HUES48 (cell line): ENCODE results near the gene LRP4.

ENCODE experiments used
- H3K27ac ChIP-seq: one replicate; pipeline ENCODE4 v1.7.0; 2013; ENCODE audit warnings: low read depth, low read length, inconsistent platforms
- H3K27me3 ChIP-seq: 2 replicates; pipeline ENCODE4 v1.6.1; 2013; ENCODE audit warnings: mild to moderate bottlenecking, low read length; ENCODE audit not compliant: control insufficient read depth, insufficient read depth
- H3K36me3 ChIP-seq: 2 replicates; pipeline ENCODE4 v1.6.1; 2013; ENCODE audit warnings: low read length; ENCODE audit not compliant: control insufficient read depth, insufficient read depth
- H3K4me1 ChIP-seq: 2 replicates; pipeline ENCODE4 v1.6.1; 2013; ENCODE audit warnings: mild to moderate bottlenecking, low read length; ENCODE audit not compliant: control insufficient read depth, insufficient read depth
- H3K4me3 ChIP-seq: 2 replicates; pipeline ENCODE4 v1.5.1; 2013; ENCODE audit warnings: mild to moderate bottlenecking, low read depth, low read length
- H3K9ac ChIP-seq: 2 replicates; pipeline ENCODE4 v1.6.1; 2013; ENCODE audit warnings: mild to moderate bottlenecking, low read depth, low read length, moderate library complexity
- H3K9me3 ChIP-seq: 2 replicates; pipeline ENCODE4 v1.6.1; 2013; ENCODE audit warnings: low read length; ENCODE audit not compliant: control insufficient read depth, insufficient read depth

LRP4 gene

DNA sequence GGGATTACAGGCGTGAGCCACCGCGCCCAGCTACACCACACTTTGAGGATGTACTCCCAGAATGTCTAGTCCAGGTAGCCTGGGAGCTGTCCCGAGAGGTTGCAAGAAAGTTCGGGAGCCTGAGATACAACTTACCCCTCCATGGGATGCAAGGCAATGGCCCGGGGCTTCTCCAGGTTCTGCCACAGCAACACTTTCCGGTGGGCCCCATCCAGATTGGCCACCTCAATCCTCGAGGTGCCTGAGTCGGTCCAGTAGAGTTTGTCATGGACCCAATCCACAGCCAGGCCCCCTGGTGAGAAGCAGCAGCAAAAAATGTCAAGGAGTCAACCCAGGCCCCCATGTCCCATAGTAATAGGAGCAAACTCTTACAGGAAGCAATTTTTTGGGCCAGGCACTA, 25.5 kb downstream of the LRP4 start:
- Histone ChIP-seq H3K4me3 (no peak overlapping the region), H3K9ac (no peak overlapping the region), H3K36me3 (peaks cover 48% of the 10 kb centered on the region)

DNA sequence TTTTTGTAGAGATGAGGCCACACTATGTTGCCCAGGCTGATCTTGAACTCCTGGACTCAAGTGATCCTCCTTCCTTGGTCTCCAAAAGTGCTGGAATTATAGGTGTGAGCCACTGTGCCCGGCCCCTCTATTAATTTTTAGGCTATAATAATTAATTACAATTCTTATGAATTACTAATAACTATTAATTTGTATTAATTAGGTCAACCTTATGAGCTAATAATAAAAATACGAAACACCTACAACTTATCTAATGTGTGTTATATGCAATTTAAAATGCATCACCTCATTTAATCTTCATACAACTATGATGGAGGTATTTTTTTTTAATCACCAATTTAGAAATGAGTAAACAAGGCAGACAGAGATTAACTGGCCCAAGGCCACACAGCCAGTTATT, 26.2 kb downstream of the LRP4 start:
- Histone ChIP-seq H3K27me3 (no peaks in the 10 kb centered on the region), H3K9me3 (no peaks in the 10 kb centered on the region), H3K36me3 (peaks cover 49% of the 10 kb centered on the region), H3K9ac (no peak overlapping the region), H3K4me3 (no peak overlapping the region), H3K4me1 (no peaks in the 10 kb centered on the region), H3K27ac (no peak overlapping the region)

More for the DNA sequence above, 25.5 kb downstream of the LRP4 start:
- Histone ChIP-seq H3K27ac (no peak overlapping the region), H3K27me3 (no peaks in the 10 kb centered on the region), H3K4me1 (no peaks in the 10 kb centered on the region), H3K9me3 (no peaks in the 10 kb centered on the region)

DNA sequence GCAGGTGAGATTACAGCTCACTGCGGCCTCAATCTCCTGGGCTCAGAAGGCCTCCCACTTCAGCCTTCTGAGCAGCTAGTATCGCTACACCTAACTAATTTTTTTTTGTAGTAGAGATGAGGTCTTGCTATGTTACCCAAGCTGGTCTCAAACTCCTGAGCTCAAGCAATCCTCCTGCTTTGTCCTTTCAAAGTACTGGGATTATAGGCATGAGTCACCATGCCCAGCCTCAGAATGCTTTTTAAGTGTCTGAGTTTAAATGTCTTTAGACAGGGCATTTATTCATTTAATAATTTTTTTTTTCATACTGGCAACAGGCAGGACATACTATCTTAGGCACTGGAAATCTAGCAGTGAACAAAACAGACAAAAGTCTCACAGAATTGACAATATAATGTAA, 27.7 kb downstream of the LRP4 start:
- H3K36me3 ChIP-seq, result peaks cover 62% of the 10 kb centered on the region
- H3K27ac ChIP-seq, result no peak overlapping the region
- H3K9me3 ChIP-seq, result no peaks in the 10 kb centered on the region
- no peaks in the 10 kb centered on the region for H3K27me3 ChIP-seq
- H3K4me1 ChIP-seq, result no peaks in the 10 kb centered on the region
- H3K9ac ChIP-seq, result no peak overlapping the region
- H3K4me3 ChIP-seq, result no peak overlapping the region

DNA sequence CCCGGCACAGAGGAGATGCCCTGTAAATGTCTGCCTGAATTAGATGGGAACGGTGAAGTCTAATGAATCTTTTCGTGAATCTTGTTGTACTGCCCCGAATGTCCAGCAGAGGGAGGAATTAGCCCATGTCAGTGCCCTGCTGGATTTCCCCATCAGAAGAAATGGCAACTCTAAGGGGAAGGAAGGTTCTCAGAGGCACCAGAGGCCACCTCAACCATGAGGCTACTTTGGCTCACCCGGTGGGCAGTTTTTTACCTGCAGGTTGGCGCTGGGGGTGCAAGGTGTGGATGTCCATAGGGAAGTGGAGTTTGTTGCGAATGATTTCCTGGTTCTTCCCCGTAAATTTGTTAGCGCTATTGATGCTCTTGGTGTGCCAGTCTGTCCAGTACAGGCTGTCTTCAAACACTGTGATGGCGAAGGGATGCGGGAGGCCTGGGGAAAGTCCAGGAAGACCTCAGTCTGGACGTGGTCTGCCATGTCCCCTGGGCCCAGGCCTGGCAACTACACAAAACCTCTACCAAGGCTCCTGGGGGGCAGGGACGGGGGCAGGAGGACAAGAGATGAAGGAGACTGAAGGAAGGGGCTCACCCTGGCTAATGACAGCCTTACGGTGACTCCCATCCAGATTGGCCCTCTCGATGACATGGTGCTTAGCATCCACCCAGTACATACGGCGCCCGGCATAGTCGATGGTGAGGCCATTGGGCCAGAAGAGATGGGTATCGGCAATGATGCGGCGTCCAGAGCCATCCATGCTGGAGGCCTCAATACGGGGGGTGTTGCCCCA, 28.5 kb downstream of the LRP4 start:
- Histone ChIP-seq H3K27ac (no peak overlapping the region), H3K9me3 (no peaks in the 10 kb centered on the region), H3K4me1 (no peaks in the 10 kb centered on the region), H3K9ac (no peak overlapping the region), H3K27me3 (no peaks in the 10 kb centered on the region), H3K36me3 (peaks cover 61% of the 10 kb centered on the region), H3K4me3 (no peak overlapping the region)

DNA sequence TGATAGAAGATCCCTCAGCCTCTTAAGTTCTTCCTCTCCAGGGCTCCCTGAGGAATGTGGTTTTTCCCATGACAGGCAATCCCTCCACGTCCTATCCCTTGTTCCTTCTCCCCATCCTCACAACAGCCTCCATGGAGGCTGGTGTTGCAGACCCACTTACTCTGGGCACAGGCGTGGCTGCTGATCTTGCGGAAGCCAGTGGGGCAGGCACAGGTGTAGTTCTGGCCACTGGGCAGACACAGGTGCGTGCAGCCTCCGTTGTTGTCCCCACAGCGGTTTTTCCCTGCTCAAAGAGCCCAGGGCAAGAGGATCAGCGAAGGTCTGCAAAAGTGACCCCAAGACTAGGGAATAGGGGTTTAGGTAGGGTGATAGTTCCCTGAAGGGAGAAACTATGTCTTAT, 29.1 kb downstream of the LRP4 start:
- Histone ChIP-seq H3K4me1 (no peaks in the 10 kb centered on the region), H3K27me3 (no peaks in the 10 kb centered on the region), H3K36me3 (peaks cover 54% of the 10 kb centered on the region), H3K9ac (no peak overlapping the region), H3K27ac (no peak overlapping the region), H3K4me3 (no peak overlapping the region), H3K9me3 (no peaks in the 10 kb centered on the region)

DNA sequence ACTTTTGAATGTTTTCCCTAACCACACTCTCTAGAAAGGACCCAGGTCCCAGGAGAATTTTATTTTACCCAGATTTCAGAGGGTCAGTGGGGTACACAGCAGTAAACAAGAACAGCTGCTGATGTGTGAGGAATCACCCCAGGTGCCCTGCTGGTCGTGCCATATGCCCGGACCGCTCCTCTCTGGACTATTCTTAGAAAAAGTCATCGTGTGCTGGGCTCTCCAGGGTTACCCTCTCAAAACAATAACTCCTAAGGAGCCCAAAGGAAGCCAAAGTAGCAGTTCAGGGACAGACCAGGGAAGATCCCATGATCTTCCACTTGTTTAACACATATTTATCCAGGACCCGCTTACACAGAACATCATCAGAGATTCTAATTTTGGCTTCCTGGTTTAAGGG, 29.7 kb downstream of the LRP4 start:
- H3K4me1 ChIP-seq, result no peaks in the 10 kb centered on the region
- H3K9ac ChIP-seq, result no peak overlapping the region
- peaks cover 56% of the 10 kb centered on the region for H3K36me3 ChIP-seq
- no peaks in the 10 kb centered on the region for H3K27me3 ChIP-seq
- H3K9me3 ChIP-seq, result no peaks in the 10 kb centered on the region
- H3K4me3 ChIP-seq, result no peak overlapping the region
- H3K27ac ChIP-seq, result no peak overlapping the region

DNA sequence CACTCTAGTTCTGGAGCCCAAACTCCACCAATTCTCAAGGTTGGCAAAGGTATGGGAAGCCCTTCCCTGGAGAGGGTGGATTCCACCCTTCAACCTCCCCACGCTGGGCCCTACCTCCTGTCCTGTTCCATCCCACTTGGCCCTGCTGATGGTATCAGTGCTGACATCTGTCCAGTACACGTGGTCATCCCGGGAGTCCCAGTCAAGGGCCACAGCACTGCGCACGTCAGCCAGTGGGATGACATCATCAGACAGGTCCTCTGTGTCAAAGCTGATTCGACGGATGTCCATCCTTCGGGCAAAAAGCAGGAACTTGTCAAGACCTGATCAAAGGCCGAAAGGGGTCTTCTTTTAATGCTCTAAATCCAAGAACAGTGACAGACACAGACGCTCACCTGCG, 32.1 kb downstream of the LRP4 start:
- Histone ChIP-seq H3K36me3 (peaks cover 56% of the 10 kb centered on the region), H3K27ac (no peak overlapping the region), H3K9me3 (no peaks in the 10 kb centered on the region), H3K9ac (no peak overlapping the region), H3K4me3 (no peak overlapping the region), H3K4me1 (no peaks in the 10 kb centered on the region), H3K27me3 (no peaks in the 10 kb centered on the region)

DNA sequence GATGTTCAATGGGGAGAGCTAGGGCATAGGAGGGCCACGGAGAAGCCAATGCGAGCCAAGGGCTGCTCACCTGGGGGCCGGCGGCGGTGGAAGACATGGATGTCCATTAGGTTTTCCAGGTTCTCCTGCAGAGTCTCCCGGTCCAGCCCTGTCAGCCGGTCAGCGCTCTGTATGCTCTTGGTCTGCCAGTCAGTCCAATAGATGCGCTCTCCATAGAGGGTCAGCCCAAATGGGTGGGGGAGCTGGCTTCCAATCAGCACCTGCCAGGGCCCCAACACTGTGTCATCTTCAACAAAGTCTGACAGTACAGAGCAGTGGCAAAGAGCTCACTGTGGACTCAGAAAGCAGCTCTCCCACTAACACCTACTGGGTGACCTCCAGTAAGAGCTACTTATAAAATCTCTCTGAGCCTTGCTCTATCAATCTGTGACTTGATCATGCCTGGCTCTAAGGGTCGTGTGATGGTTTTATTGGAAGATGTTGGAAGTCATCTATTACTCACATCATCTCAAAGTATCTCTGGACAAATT, 39.2 kb downstream of the LRP4 start:
- Histone ChIP-seq H3K9me3 (no peaks in the 10 kb centered on the region), H3K4me1 (no peaks in the 10 kb centered on the region), H3K4me3 (no peak overlapping the region), H3K27ac (no peak overlapping the region), H3K9ac (no peak overlapping the region), H3K36me3 (peaks cover 77% of the 10 kb centered on the region), H3K27me3 (no peaks in the 10 kb centered on the region)

DNA sequence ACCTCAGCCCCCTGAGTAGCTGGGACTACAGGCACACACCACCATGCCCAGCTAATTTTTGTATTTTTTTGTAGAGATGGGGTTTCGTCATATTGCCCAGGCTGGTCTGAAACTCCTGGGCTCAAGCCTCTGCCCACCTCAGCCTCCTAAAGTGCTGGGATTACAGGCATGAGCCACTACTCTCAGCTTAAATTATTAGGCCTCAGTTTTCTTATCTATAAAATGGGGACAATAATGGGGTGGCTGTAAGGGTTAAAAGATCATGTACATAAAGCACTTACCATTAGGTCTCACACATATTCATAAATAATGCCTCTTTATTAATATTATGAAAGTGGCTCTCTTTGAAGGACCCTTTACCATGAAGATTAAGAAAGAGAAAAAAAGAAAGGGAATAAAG, 40.8 kb downstream of the LRP4 start:
- Histone ChIP-seq H3K36me3 (peaks cover 84% of the 10 kb centered on the region), H3K4me3 (no peak overlapping the region), H3K27ac (no peak overlapping the region), H3K9me3 (no peaks in the 10 kb centered on the region), H3K9ac (no peak overlapping the region), H3K27me3 (no peaks in the 10 kb centered on the region), H3K4me1 (no peaks in the 10 kb centered on the region)

DNA sequence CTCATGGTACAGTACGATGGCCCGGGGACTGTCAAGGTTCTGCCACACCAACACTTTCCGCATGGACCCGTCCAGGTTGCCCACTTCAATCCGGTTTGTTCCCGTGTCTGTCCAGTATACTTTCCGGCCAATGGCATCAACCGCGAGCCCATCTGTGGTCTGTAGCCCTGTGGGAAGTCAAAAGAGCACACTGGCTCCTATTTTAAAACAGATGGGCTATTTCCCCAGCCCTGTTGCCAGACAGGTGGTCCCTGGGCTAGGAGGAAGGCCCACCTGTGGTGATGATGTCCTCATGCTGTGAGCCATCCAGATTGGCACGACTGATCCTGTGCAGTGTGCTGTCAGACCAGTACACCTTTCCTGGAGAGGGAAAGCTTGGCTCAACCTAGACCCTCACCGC, 41.9 kb downstream of the LRP4 start:
- H3K36me3 ChIP-seq, result peaks cover 83% of the 10 kb centered on the region
- H3K27ac ChIP-seq, result no peak overlapping the region
- H3K9ac ChIP-seq, result no peak overlapping the region
- no peaks in the 10 kb centered on the region for H3K9me3 ChIP-seq
- no peaks in the 10 kb centered on the region for H3K4me1 ChIP-seq
- no peaks in the 10 kb centered on the region for H3K27me3 ChIP-seq
- no peak overlapping the region for H3K4me3 ChIP-seq

DNA sequence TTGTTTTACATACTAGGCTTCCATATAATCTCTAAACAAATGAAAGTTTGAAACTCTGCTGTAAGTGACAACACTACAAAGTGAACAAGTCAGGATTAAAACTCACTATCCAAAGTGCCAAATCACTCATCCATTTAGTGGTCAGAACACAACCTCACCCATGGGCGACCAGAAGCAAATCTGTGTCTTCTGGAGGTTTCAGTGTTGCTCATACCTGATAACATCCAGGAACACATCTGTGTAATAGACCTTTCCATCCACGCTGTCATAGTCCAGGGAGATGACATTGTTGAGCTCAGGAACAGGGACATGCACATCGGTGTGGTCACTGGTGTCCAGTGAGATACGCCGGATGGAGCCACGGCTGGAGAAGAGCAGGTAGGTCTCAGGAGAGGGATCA, 43.8 kb downstream of the LRP4 start:
- H3K9ac ChIP-seq, result no peak overlapping the region
- no peaks in the 10 kb centered on the region for H3K4me1 ChIP-seq
- no peaks in the 10 kb centered on the region for H3K27me3 ChIP-seq
- no peak overlapping the region for H3K4me3 ChIP-seq
- no peaks in the 10 kb centered on the region for H3K9me3 ChIP-seq
- H3K27ac ChIP-seq, result no peak overlapping the region
- H3K36me3 ChIP-seq, result peaks cover 81% of the 10 kb centered on the region
